Mononuclear cell (primary cell): ENCODE measurements around the gene LPAR6. TPM values are rescaled to one million over a fixed set of nuclear protein-coding genes. Genes with fewer than 3 reads are reported as not detected.
"Not testable (repeated sequence)": the region's sequence is repeated elsewhere in the genome, so short reads cannot be mapped to it uniquely, and the experiment has no call there.

Source experiments
- H3K27me3 ChIP-seq: 2 replicates; pipeline ENCODE4 v1.6.0; 2011; ENCODE audit warnings: low read length, control low read depth; ENCODE audit not compliant: insufficient read depth
- H3K4me1 ChIP-seq: 2 replicates; pipeline ENCODE4 v1.5.1; 2011; ENCODE audit warnings: mild to moderate bottlenecking, low read length, control low read depth; ENCODE audit not compliant: insufficient read depth
- H3K4me3 ChIP-seq: 2 replicates; pipeline ENCODE4 v1.5.1; 2011; ENCODE audit warnings: mild to moderate bottlenecking, low read length, moderate library complexity
- H3K9me3 ChIP-seq: 2 replicates; pipeline ENCODE4 v1.5.1; 2011; ENCODE audit warnings: low read depth, mild to moderate bottlenecking, control low read depth, low read length
- total RNA-seq: library from RNA; depleted of rRNA; stranded (reverse); fragments of >200 nt; gene quantifications from one replicate; pipeline ENCODE4 v1.2.3, GENCODE V29; 2012

LPAR6 gene
- total RNA-seq, 1 donor, result 91.4 TPM

DNA sequence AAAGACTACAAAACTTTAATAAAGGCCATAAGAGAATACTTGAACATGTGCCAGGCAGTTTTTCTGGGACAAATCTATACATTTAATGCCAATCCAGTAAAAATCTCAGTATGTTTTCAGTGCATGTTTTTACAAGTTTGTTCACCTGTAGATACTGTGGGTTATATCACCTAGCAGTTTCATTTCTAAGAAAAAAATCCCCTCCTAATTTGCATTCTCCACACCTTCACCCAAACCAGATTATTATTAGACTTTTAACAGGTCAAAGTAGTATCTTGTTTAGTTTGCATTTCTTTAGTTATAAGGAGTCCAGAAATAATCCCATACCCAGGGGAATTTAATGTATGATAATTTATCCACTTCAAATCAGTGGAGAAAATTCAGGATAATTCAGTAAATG lies 17.0 kb upstream of the LPAR6 start:
- H3K9me3 ChIP-seq, result no peaks in the 10 kb centered on the region
- peaks cover 3% of the 10 kb centered on the region for H3K4me1 ChIP-seq
- H3K27me3 ChIP-seq, result no peaks in the 10 kb centered on the region
- no peak overlapping the region for H3K4me3 ChIP-seq

DNA sequence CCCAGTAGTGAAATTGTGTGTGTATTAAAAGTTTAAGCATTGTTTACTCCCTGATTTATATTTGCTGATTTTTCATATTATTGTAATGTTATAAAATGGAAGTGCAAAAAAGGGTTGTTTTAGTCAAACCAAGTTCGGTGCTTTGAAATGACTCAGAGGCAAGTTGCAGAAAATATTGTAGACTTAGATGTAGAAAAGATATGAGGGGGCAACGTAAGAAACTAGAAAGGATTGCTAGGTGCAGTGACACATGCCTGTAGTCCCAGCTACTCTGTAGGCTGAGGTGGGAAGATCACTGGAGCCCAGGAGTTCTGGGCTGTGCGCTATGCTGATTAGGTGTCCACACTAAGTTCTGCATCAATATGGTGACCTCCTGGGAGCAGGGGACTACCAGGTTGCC lies 16.1 kb upstream of the LPAR6 start:
- H3K4me3 ChIP-seq, result no peak overlapping the region
- H3K4me1 ChIP-seq, result no peaks in the 10 kb centered on the region
- no peaks in the 10 kb centered on the region for H3K27me3 ChIP-seq
- no peaks in the 10 kb centered on the region for H3K9me3 ChIP-seq

- H3K4me3 ChIP-seq, H3K27me3 ChIP-seq, H3K4me1 ChIP-seq, H3K9me3 ChIP-seq: not testable (repeated sequence)
Measured at GRCh38 chr13:48426755-48427298, 13.9 kb upstream of the LPAR6 start.

DNA sequence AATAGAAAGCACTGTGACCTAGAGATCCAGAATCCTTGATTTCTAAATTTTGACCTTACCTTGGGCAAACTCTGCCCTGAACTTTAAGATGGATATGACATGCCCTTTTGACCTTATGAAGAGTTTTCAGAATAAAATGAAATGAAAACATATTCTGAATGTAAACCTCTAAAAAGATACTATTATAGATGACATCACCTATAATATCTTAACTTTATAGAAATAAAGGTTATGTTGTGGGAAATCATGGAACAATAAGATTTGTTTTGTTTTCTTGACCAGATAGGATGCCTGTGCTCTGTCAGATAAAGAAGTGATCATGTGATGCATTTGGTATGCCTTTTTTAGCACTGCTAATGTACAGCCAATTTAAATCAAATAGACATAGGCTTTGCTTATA lies 13.1 kb upstream of the LPAR6 start:
- H3K4me1 ChIP-seq, result no peaks in the 10 kb centered on the region
- no peaks in the 10 kb centered on the region for H3K27me3 ChIP-seq
- H3K9me3 ChIP-seq, result no peaks in the 10 kb centered on the region
- no peak overlapping the region for H3K4me3 ChIP-seq

GRCh38 chr13:48424212-48424611 lies 11.3 kb upstream of the LPAR6 start:
- no peaks in the 10 kb centered on the region for H3K27me3 ChIP-seq
- no peaks in the 10 kb centered on the region for H3K9me3 ChIP-seq
- H3K4me3 ChIP-seq, result no peak overlapping the region
- no peaks in the 10 kb centered on the region for H3K4me1 ChIP-seq

GRCh38 chr13:48422003-48422402 lies 9.1 kb upstream of the LPAR6 start:
- not testable (repeated sequence) for H3K27me3 ChIP-seq, H3K9me3 ChIP-seq, H3K4me1 ChIP-seq, H3K4me3 ChIP-seq

- Histone ChIP-seq H3K4me3 (no peak overlapping the region), H3K4me1 (no peaks in the 10 kb centered on the region), H3K9me3 (no peaks in the 10 kb centered on the region), H3K27me3 (no peaks in the 10 kb centered on the region)
Measured at GRCh38 chr13:48415516-48415915, 2.6 kb upstream of the LPAR6 start.

- Histone ChIP-seq H3K4me3 (no peak overlapping the region), H3K9me3 (no peaks in the 10 kb centered on the region), H3K27me3 (no peaks in the 10 kb centered on the region), H3K4me1 (no peaks in the 10 kb centered on the region)
Measured at GRCh38 chr13:48414501-48414900, 1.6 kb upstream of the LPAR6 start.

DNA sequence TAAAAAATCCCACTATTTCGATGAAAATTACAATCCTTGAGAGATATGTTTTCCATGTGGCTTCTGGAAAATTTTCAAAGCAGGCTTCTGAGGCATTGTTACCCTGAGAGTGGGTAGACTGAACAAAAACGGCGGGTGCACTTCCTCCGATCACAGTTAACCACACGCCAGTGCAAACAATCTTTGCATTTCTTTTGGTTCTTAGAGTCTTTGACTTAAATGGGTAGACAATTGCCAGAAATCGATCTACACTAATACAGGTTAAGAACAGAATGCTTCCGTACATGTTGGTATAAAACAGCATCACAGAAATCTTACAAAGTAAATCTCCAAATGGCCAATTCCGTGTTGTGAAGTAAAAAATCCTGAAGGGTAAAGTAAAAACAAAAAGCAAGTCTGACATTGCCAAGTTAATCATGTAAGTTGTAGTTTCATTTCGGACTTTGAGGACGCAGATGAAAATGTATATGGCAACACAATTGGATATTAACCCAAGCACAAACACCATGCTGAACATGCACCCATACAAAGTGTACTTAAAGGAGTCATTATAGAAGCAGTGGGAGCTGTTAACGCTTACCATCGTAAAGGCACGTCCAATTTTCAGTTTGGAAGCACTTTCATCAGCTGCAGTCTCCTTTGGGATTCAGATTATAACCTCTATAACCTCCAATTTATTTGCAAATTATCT lies 927 bp downstream of the LPAR6 start:
- Histone ChIP-seq H3K4me3 (peak overlapping the region; percentile 55), H3K9me3 (no peaks in the 10 kb centered on the region), H3K4me1 (no peaks in the 10 kb centered on the region), H3K27me3 (no peaks in the 10 kb centered on the region)

DNA sequence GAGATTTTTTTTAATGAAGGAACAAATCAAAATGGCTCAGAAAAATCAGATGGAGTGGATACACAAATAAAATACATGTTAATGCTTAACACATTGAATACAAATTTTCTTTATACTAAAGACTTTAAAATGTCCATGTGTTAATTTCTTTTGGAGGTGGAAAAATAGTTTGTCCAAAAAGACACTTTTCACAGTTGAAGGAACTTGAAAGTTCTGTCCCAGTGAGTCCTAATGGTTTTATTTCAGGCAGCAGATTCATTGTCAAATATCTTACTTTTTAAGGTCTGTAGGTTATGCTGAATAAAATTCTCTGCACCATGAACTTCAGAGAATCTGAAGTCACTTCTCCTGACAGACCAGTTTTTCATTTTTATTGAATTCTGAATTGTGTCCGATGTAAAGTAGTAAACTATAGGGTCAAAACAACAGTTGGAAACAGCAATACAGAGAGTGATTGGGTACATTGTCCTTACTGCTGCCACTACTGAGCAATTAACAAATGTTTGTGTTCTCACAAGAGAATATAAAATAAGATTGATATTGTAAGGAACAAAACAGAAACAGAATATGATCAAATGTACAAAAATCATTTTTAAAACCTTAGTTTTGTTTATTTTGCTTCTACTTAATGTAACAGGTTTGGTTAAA lies 1.6 kb downstream of the LPAR6 start:
- peak overlapping the region; percentile 55 for H3K4me3 ChIP-seq
- H3K4me1 ChIP-seq, result no peaks in the 10 kb centered on the region
- H3K27me3 ChIP-seq, result no peaks in the 10 kb centered on the region
- no peaks in the 10 kb centered on the region for H3K9me3 ChIP-seq

DNA sequence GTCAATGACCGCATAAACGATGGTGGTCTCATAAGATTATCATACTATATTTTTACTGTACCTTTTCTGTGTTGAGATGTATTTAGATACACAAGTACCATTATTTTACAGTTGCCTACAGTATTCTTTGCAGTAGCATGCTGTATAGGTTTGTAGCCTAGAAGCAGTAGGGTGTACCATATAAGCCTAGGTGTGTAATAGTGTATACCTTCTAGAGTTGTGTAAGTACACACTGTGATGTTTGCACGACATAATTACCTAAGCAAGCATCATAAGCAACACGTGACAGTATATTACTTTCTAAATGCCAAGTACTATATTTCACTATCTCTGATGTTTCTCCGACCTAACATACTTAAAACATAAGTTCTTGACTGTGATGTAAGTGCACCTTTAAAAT lies 2.7 kb downstream of the LPAR6 start:
- no peaks in the 10 kb centered on the region for H3K27me3 ChIP-seq
- no peaks in the 10 kb centered on the region for H3K4me1 ChIP-seq
- peak overlapping the region; percentile 55 for H3K4me3 ChIP-seq
- H3K9me3 ChIP-seq, result no peaks in the 10 kb centered on the region

DNA sequence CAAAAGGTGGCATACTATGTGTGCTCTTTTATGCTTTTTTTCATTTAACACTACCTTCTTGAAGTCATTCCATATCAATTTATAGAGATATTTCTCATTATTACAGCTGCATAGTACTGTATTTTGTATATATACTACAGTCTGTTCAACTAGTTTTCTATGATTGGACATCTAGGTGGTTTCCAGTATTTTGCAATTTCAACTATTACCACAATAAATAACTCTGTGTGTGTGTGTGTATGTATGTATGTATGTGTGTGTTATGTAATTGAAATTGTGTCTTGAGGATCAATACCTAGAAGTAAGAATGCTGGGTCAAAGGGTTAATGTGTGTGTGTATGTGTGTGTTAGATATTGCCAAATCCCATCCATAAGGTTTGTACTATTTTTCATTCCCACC lies 7.0 kb downstream of the LPAR6 start:
- Histone ChIP-seq H3K4me1 (peaks cover 24% of the 10 kb centered on the region), H3K9me3 (no peaks in the 10 kb centered on the region)

GRCh38 chr13:48404952-48405351 lies 8.0 kb downstream of the LPAR6 start:
- peaks cover 24% of the 10 kb centered on the region for H3K4me1 ChIP-seq
- H3K9me3 ChIP-seq, result no peaks in the 10 kb centered on the region
- no peak overlapping the region for H3K4me3 ChIP-seq
- no peaks in the 10 kb centered on the region for H3K27me3 ChIP-seq

More for the DNA sequence above, 7.0 kb downstream of the LPAR6 start:
- Histone ChIP-seq H3K27me3 (no peaks in the 10 kb centered on the region), H3K4me3 (no peak overlapping the region)

DNA sequence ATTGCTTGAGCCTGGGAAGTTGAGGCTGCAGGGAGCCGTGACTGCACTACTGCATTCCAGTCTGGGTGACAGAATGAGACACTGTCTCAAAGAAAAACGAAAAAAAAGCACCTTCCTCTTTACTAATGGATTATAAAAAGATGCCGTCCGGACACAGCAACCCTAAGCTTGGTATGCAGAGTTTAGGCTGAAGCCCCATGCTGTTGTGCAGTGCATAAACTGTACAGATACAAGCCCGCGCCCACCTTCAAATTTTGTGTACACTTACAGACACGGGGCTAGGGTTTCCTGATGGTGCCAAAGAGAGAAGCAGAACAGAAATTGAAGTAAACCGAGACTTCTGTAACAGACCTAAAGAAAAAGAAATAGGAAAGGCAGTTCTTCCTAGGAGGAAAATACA lies 9.0 kb downstream of the LPAR6 start:
- H3K4me1 ChIP-seq, result peaks cover 24% of the 10 kb centered on the region

DNA sequence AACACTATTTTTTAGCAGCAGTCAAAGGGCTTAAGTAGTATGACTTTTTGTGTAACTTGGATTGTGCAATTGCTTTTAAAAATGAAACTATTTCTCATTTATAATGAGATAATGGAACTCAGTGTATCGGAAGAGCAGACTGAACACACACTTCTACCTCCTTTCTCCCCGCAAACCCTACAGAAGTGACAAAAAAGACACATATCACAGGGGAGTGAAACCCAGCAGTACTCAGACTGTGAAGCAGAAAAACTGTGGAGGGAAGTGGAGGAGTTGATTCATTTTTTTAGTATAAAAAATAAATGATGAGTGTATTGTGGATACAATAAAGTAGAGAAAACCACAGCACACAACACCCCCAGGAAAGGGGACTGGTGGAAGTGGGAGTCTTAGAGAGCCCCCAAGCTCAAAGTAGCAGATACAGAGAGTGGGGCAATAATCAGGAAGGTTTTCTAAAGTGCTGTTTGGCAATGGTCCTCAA lies 9.7 kb downstream of the LPAR6 start:
- Histone ChIP-seq H3K4me3 (peak overlapping the region; percentile 3), H3K4me1 (peaks cover 24% of the 10 kb centered on the region), H3K27me3 (no peaks in the 10 kb centered on the region), H3K9me3 (no peaks in the 10 kb centered on the region)

More for the DNA sequence above, 9.0 kb downstream of the LPAR6 start:
- H3K9me3 ChIP-seq, result no peaks in the 10 kb centered on the region
- no peaks in the 10 kb centered on the region for H3K27me3 ChIP-seq
- H3K4me3 ChIP-seq, result no peak overlapping the region
